HepG2 (cell line): ENCODE measurements around the gene PTGR1. TPM values are rescaled to one million over a fixed set of nuclear protein-coding genes. Genes with fewer than 3 reads are reported as not detected.

Experiments
- AHR ChIP-seq: IDR thresholded peaks from 2 replicates; pipeline ENCODE4 v1.6.1; 2018; ENCODE audit warnings: missing genetic modification reagents, missing compliant biosample characterization
- ARHGAP35 ChIP-seq: sonication (generic); formaldehyde crosslinking; IDR thresholded peaks from 2 replicates; pipeline ENCODE4 v1.9.0; 2022; ENCODE audit warnings: mild to moderate bottlenecking, inconsistent platforms, moderate library complexity, missing genetic modification reagents, borderline replicate concordance
- BRD4 ChIP-seq: sonication (generic); formaldehyde crosslinking; IDR thresholded peaks from 2 replicates; pipeline ENCODE4 v1.4.0; 2020; ENCODE audit warnings: missing genetic modification reagents
- CREB3 ChIP-seq: sonication (generic); formaldehyde crosslinking; IDR thresholded peaks from 2 replicates; pipeline ENCODE4 v1.5.0; 2020; ENCODE audit warnings: missing genetic modification reagents
- HMG20A ChIP-seq: IDR thresholded peaks from 2 replicates; pipeline ENCODE4 v1.6.1; 2016; ENCODE audit warnings: borderline replicate concordance
- HNF4G ChIP-seq, 2 experiments: sonication (generic) in 1 of 2; formaldehyde crosslinking in 1 of 2; IDR thresholded peaks; 2 replicates each; pipeline versions ENCODE4 v1.4.0 to v1.6.1; 2011 to 2020; ENCODE audit warnings: borderline replicate concordance in 2 of 2, low read depth in 2 of 2, mild to moderate bottlenecking in 2 of 2, low read length in 1 of 2, missing genetic modification reagents in 1 of 2, moderate library complexity in 1 of 2
- HNRNPH1 ChIP-seq: fragments of 200-400 bp; formaldehyde crosslinking; optimal IDR thresholded peaks from 2 replicates; pipeline ENCODE3; 2017; ENCODE audit warnings: mild to moderate bottlenecking, low read depth, low read length
- MXI1 ChIP-seq: IDR thresholded peaks from 3 replicates; pipeline ENCODE4 v1.6.1; 2012; ENCODE audit warnings: low read depth, low read length, inconsistent platforms, borderline replicate concordance
- NR0B2 ChIP-seq: sonication (generic); formaldehyde crosslinking; IDR thresholded peaks from 2 replicates; pipeline ENCODE4 v1.4.0; 2020; ENCODE audit warnings: mild to moderate bottlenecking, missing genetic modification reagents
- NR2F2 ChIP-seq: IDR thresholded peaks from 2 replicates; pipeline ENCODE4 v1.6.1; 2012; ENCODE audit warnings: low read depth, inconsistent platforms, borderline replicate concordance
- PAX8 ChIP-seq: sonication (generic); formaldehyde crosslinking; IDR thresholded peaks from 2 replicates; pipeline ENCODE4 v1.8.0; 2022; ENCODE audit warnings: mild to moderate bottlenecking, missing genetic modification reagents, borderline replicate concordance
- PHF8 ChIP-seq: sonication (generic); formaldehyde crosslinking; IDR thresholded peaks from 2 replicates; pipeline ENCODE4 v1.5.0; 2020; ENCODE audit warnings: missing genetic modification reagents
- POLR2G ChIP-seq: fragments of 200-400 bp; formaldehyde crosslinking; IDR thresholded peaks from 2 replicates; pipeline ENCODE4 v1.6.1; 2018; ENCODE audit warnings: mild to moderate bottlenecking, low read depth, low read length, moderate library complexity
- RFX1 ChIP-seq: fragments of 450-650 bp; IDR thresholded peaks from 2 replicates; pipeline ENCODE4 v1.6.1; 2017
- SIN3B ChIP-seq: fragments of 150-350 bp; IDR thresholded peaks from 2 replicates; pipeline ENCODE4 v1.6.1; 2014; ENCODE audit warnings: low read length
- SOX5 ChIP-seq: IDR thresholded peaks from 2 replicates; pipeline ENCODE4 v1.6.1; 2016; ENCODE audit warnings: borderline replicate concordance
- ZFP36L1 ChIP-seq: sonication (generic); formaldehyde crosslinking; IDR thresholded peaks from 2 replicates; pipeline ENCODE4 v1.8.0; 2022; ENCODE audit warnings: mild to moderate bottlenecking, missing genetic modification reagents, moderate library complexity
- ZNF234 ChIP-seq: sonication (generic); formaldehyde crosslinking; conservative IDR thresholded peaks from 2 replicates; pipeline ENCODE4 v1.5.1; 2020; ENCODE audit warnings: mild to moderate bottlenecking, missing genetic modification reagents
- ZNF557 ChIP-seq: sonication (generic); formaldehyde crosslinking; IDR thresholded peaks from 2 replicates; pipeline ENCODE4 v1.4.0; 2020; ENCODE audit warnings: missing genetic modification reagents
- ZNF564 ChIP-seq: sonication (generic); formaldehyde crosslinking; IDR thresholded peaks from 2 replicates; pipeline ENCODE4 v1.8.1; 2023; ENCODE audit warnings: mild to moderate bottlenecking, missing genetic modification reagents
- ZNF670 ChIP-seq: sonication (generic); formaldehyde crosslinking; IDR thresholded peaks from 2 replicates; pipeline ENCODE4 v1.8.0; 2022; ENCODE audit warnings: mild to moderate bottlenecking, missing genetic modification reagents, borderline replicate concordance
- ZNF674 ChIP-seq: sonication (generic); formaldehyde crosslinking; IDR thresholded peaks from 2 replicates; pipeline ENCODE4 v1.5.0; 2020; ENCODE audit warnings: low read depth, mild to moderate bottlenecking, missing genetic modification reagents
- ZNF749 ChIP-seq: sonication (generic); formaldehyde crosslinking; IDR thresholded peaks from 2 replicates; pipeline ENCODE4 v1.8.0; 2022; ENCODE audit warnings: mild to moderate bottlenecking, missing genetic modification reagents, moderate library complexity, borderline replicate concordance
- ZNF773 ChIP-seq: sonication (generic); formaldehyde crosslinking; IDR thresholded peaks from 2 replicates; pipeline ENCODE4 v1.4.0; 2020; ENCODE audit warnings: missing genetic modification reagents, borderline replicate concordance
- ZNF780A ChIP-seq: sonication (generic); formaldehyde crosslinking; IDR thresholded peaks from 2 replicates; pipeline ENCODE4 v1.8.0; 2022; ENCODE audit warnings: mild to moderate bottlenecking, missing genetic modification reagents, moderate library complexity
- ZNF781 ChIP-seq: sonication (generic); formaldehyde crosslinking; IDR thresholded peaks from 2 replicates; pipeline ENCODE4 v1.5.1; 2020; ENCODE audit warnings: borderline replicate concordance, mild to moderate bottlenecking, missing genetic modification reagents; ENCODE audit errors: not compliant biosample characterization
- ZSCAN12 ChIP-seq: sonication (generic); formaldehyde crosslinking; IDR thresholded peaks from 2 replicates; pipeline ENCODE4 v1.9.0; 2021; ENCODE audit warnings: mild to moderate bottlenecking, missing genetic modification reagents
- ZXDC ChIP-seq: sonication (generic); formaldehyde crosslinking; IDR thresholded peaks from 2 replicates; pipeline ENCODE4 v1.5.0; 2020; ENCODE audit warnings: mild to moderate bottlenecking, missing genetic modification reagents
- polyA plus RNA-seq, 8 experiments: library from polyadenylated mRNA; depleted of rRNA in 3 of 8; stranded (reverse) in 7 of 8; unstranded in 1 of 8; fragments of >200 nt; fragmentation: Illumina TruSeq in 4 of 8; extraction: Trizol in 4 of 8; gene quantifications; 2 replicates each; pipeline versions ENCODE4 v1.2.1 to v1.2.3, GENCODE V29; 2011 to 2016; ENCODE audit warnings: low read depth in 4 of 8, missing spikeins in 1 of 8, mixed read lengths in 1 of 8; ENCODE audit not compliant: insufficient read depth in 1 of 8
- total RNA-seq, 5 experiments: library from RNA; depleted of rRNA; stranded (reverse); fragments of >200 nt; fragmentation: Illumina TruSeq; extraction: Trizol; gene quantifications; 2 replicates each; pipeline ENCODE4 v1.2.3, GENCODE V29; 2016; ENCODE audit warnings: low read depth in 1 of 5

The PTGR1 gene
- total and polyA plus RNA-seq, 2 of the 13 experiments (the other 11 are each of a cell fraction or from before 2014, with no cell fraction given): 6.0 to 15.8 TPM

DNA sequence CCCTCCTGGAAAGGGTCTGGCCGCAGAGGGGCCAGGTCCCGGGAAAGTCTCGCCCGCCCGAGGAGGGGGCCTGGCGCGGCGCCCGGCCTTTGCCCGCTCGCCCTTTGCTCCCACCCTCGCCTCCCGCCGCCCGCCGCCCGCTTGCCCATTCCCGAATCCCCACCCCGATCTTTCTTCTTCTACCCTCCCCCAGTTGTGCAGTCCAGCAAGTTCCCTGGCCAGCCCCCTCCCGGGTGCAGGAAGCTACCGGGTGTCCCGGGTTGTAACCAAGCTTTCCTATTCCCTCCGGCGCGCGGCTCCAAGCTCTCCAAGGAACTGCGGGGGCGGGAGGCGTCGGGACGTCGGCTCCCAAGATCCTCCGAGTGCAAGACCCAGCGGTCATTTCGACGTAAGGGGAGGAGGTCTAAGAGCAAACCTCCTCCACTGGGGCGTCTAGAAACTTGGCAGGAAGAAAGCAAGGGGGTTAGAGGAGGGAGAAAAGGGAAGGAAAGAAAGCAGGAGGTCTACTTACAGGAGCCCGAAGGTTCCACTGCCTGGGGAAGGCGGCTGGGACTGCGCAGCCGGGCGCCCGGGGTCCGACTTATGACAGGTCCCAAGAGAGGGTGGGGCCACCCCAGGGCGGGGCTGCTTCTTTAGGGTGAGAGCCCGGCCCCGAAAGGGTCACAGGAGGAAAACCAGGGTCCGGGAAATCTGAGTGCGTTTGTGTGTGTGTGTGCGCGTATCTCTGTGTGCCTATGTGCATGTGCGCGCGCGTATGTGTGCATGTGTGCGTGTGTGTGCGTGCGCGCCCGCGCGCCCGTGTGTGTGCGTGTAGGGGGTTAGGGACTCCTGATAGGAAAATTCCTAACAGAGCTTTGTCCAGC, at the start of gene PTGR1 (continued):
- TF ChIP-seq ZNF557 (CRISPR knock-in tag) (no peak), HNRNPH1 (no peak), ZNF780A (CRISPR knock-in tag) (no peak), SIN3B (no peak), ZNF773 (CRISPR knock-in tag) (no peak), ZXDC (no peak), HNF4G (IDR thresholded peaks at IDR 0.05; ENCODE audit: borderline replicate concordance, low read depth, low read length) (no peak), HNF4G (CRISPR knock-in tag; IDR thresholded peaks at IDR 0.05; ENCODE audit: borderline replicate concordance, low read depth) (no peak), ARHGAP35 (CRISPR knock-in tag) (no peak), ZNF670 (CRISPR knock-in tag) (no peak), AHR (no peak), ZNF749 (CRISPR knock-in tag) (no peak), NR0B2 (no peak), PHF8 (CRISPR knock-in tag) (0 out of 2 replicates have a peak, but pooled peaks have one; percentile 8), HMG20A (CRISPR knock-in tag) (no peak), SOX5 (no peak), RFX1 (no peak), ZNF674 (CRISPR knock-in tag) (no peak), ZSCAN12 (CRISPR knock-in tag) (no peak), PAX8 (CRISPR knock-in tag) (no peak), ZNF781 (CRISPR knock-in tag) (no peak), ZNF234 (CRISPR knock-in tag) (no peak), BRD4 (CRISPR knock-in tag) (peak; percentile 36; the same call in 1 of the 2 replicates), CREB3 (CRISPR knock-in tag) (no peak), ZNF564 (CRISPR knock-in tag) (no peak), MXI1 (no peak), POLR2G (peak; percentile 60; the same call in 1 of the 2 replicates), NR2F2 (no peak), ZFP36L1 (no peak)
